SK-N-MC (cell line): ENCODE data around the gene PTPRN2.

ENCODE experiments used
- EZH2 ChIP-seq: fragments of 200-600 bp; sonication (generic); IDR thresholded peaks from one replicate; pipeline ENCODE4 v1.6.1; 2017; ENCODE audit warnings: antibody characterized with exemption
- POLR2AphosphoS5 ChIP-seq: IDR thresholded peaks from 2 replicates; pipeline ENCODE4 v1.6.1; 2012; ENCODE audit warnings: mild to moderate bottlenecking, low read depth, low read length, borderline replicate concordance

- no peak for TF ChIP-seq POLR2AphosphoS5
- no peak for TF ChIP-seq EZH2
Measured at GRCh38 chr7:158501393-158502067, 86.1 kb downstream of the PTPRN2 start.
